Dedifferentiated amniotic fluid mesenchymal stem cell (primary cell): ENCODE data around the gene PPIC.
A peak's percentile ranks its signal among the peaks of the same experiment; 100 is the strongest.

Source experiments
- DNase-seq: peaks from one replicate; pipeline ENCODE4 v3.0.0-alpha.2; 2016; ENCODE audit errors: extremely low spot score

Gene PPIC

GRCh38 chr5:123036391-123037103 lies at the start of gene PPIC:
TSS of gene PPIC (minus strand) at chr5:123036725. CDS start at chr5:123036625, 100 bp downstream.
- peak; percentile 70 for DNase-seq

- DNase-seq = no peak
Observed at GRCh38 chr5:123085638-123086286, 49.2 kb upstream of the PPIC start.

- no peak for DNase-seq
Observed at GRCh38 chr5:123084730-123085605, 48.4 kb upstream of the PPIC start.

- DNase-seq = no peak
Observed at GRCh38 chr5:123083298-123083697, 46.8 kb upstream of the PPIC start.

GRCh38 chr5:123080215-123080614 lies 43.7 kb upstream of the PPIC start:
- DNase-seq = no peak

GRCh38 chr5:123075521-123076163 lies 39.1 kb upstream of the PPIC start:
- DNase-seq = no peak

GRCh38 chr5:123068368-123068938 lies 31.9 kb upstream of the PPIC start:
- no peak for DNase-seq

- no peak for DNase-seq
Observed at GRCh38 chr5:123066016-123066415, 29.5 kb upstream of the PPIC start.

GRCh38 chr5:123059455-123059854 lies 22.9 kb upstream of the PPIC start:
- no peak for DNase-seq

GRCh38 chr5:123051206-123051605 lies 14.7 kb upstream of the PPIC start:
- DNase-seq = no peak

GRCh38 chr5:123047706-123048105 lies 11.2 kb upstream of the PPIC start:
- DNase-seq = no peak

- no peak for DNase-seq
Observed at GRCh38 chr5:123046222-123046621, 9.7 kb upstream of the PPIC start.

- DNase-seq = no peak
Observed at GRCh38 chr5:123044926-123045617, 8.5 kb upstream of the PPIC start.

- DNase-seq = no peak
Observed at GRCh38 chr5:123039673-123040072, 3.1 kb upstream of the PPIC start.

- peak; percentile 29 for DNase-seq
Observed at GRCh38 chr5:123037104-123037418, 536 bp upstream of the PPIC start.

GRCh38 chr5:123035918-123036390 lies 571 bp downstream of the PPIC start:
- peak; percentile 28 for DNase-seq

- DNase-seq = peak; percentile 25
Observed at GRCh38 chr5:123035360-123035917, 1.1 kb downstream of the PPIC start.

GRCh38 chr5:123033157-123033671 lies 3.3 kb downstream of the PPIC start:
- DNase-seq = no peak

GRCh38 chr5:123028222-123028621 lies 8.3 kb downstream of the PPIC start:
- DNase-seq = no peak

- no peak for DNase-seq
Observed at GRCh38 chr5:123014689-123015088, 21.8 kb downstream of the PPIC start.
